ENCODE data around the gene ADSS1.

The ADSS1 gene

GRCh38 chr14:104770072-104770579 lies 46.1 kb downstream of the ADSS1 start:
- DNase-seq (ENCODE audit: low read depth in 2 of 2): no peak

GRCh38 chr14:104770851-104771272 lies 46.8 kb downstream of the ADSS1 start:
- DNase-seq (ENCODE audit: low read depth in 2 of 2): no peak

GRCh38 chr14:104771374-104771773 lies 47.3 kb downstream of the ADSS1 start:
- no peak for DNase-seq (ENCODE audit: low read depth in 2 of 2)

- DNase-seq (ENCODE audit: low read depth in 2 of 2): no peak
These were observed 48.1 kb downstream of the ADSS1 start for GRCh38 chr14:104771918-104772706.

GRCh38 chr14:104772707-104773504 lies 48.9 kb downstream of the ADSS1 start:
- no peak for DNase-seq (ENCODE audit: low read depth in 2 of 2)

- DNase-seq (ENCODE audit: low read depth in 2 of 2): no peak
These were observed 49.8 kb downstream of the ADSS1 start for GRCh38 chr14:104773505-104774452.

- DNase-seq (ENCODE audit: low read depth in 2 of 2): no peak
These were observed 50.5 kb downstream of the ADSS1 start for GRCh38 chr14:104774453-104775072.

GRCh38 chr14:104775073-104775489 lies 51.1 kb downstream of the ADSS1 start:
- DNase-seq (ENCODE audit: low read depth in 2 of 2): no peak

- DNase-seq (ENCODE audit: low read depth in 2 of 2): no peak
These were observed 52.5 kb downstream of the ADSS1 start for GRCh38 chr14:104776481-104776880.

- no peak for DNase-seq (ENCODE audit: low read depth in 2 of 2)
These were observed 53.2 kb downstream of the ADSS1 start for GRCh38 chr14:104776961-104777807.

GRCh38 chr14:104777808-104778249 lies 53.8 kb downstream of the ADSS1 start:
- DNase-seq (ENCODE audit: low read depth in 2 of 2): no peak

GRCh38 chr14:104778694-104779331 lies 54.8 kb downstream of the ADSS1 start:
- no peak for DNase-seq (ENCODE audit: low read depth in 2 of 2)

GRCh38 chr14:104779776-104780512 lies 55.9 kb downstream of the ADSS1 start:
- DNase-seq (ENCODE audit: low read depth in 2 of 2): no peak

GRCh38 chr14:104780513-104781030 lies 56.5 kb downstream of the ADSS1 start:
- DNase-seq (ENCODE audit: low read depth in 2 of 2): no peak

- no peak for DNase-seq (ENCODE audit: low read depth in 2 of 2)
These were observed 57.4 kb downstream of the ADSS1 start for GRCh38 chr14:104781271-104782077.

- no peak for DNase-seq (ENCODE audit: low read depth in 2 of 2)
These were observed 58.2 kb downstream of the ADSS1 start for GRCh38 chr14:104782086-104782807.

GRCh38 chr14:104782808-104783139 lies 58.7 kb downstream of the ADSS1 start:
- no peak for DNase-seq (ENCODE audit: low read depth in 2 of 2)
